HG03342 (cell line): ENCODE results near the gene PDIA2.

ENCODE experiments used
- ATAC-seq: cut with Tn5 transposase; IDR thresholded peaks from one replicate; pipeline ENCODE4 v1.9.1; 2021; ENCODE audit warnings: mild to moderate bottlenecking, moderate library complexity; ENCODE audit not compliant: unreplicated experiment

PDIA2 gene

GRCh38 chr16:296276-296675 is 13.3 kb downstream of the PDIA2 start:
- no peak for ATAC-seq

GRCh38 chr16:296806-297510 is 14.0 kb downstream of the PDIA2 start:
- ATAC-seq, result no peak

GRCh38 chr16:297832-298231 is 14.9 kb downstream of the PDIA2 start:
- no peak for ATAC-seq

- ATAC-seq, result no peak
Measured at GRCh38 chr16:301235-301634, 18.3 kb downstream of the PDIA2 start.

- no peak for ATAC-seq
Measured at GRCh38 chr16:301950-302349, 19.0 kb downstream of the PDIA2 start.

- no peak for ATAC-seq
Measured at GRCh38 chr16:303760-304505, 21.0 kb downstream of the PDIA2 start.

GRCh38 chr16:305916-306626 is 23.1 kb downstream of the PDIA2 start:
- no peak for ATAC-seq

- no peak for ATAC-seq
Measured at GRCh38 chr16:306911-307370, 24.0 kb downstream of the PDIA2 start.

GRCh38 chr16:307691-308312 is 24.8 kb downstream of the PDIA2 start:
- ATAC-seq, result no peak

GRCh38 chr16:309476-309875 is 26.5 kb downstream of the PDIA2 start:
- ATAC-seq, result no peak

GRCh38 chr16:311725-312124 is 28.8 kb downstream of the PDIA2 start:
- no peak for ATAC-seq

- no peak for ATAC-seq
Measured at GRCh38 chr16:314351-314750, 31.4 kb downstream of the PDIA2 start.

GRCh38 chr16:314795-315299 is 31.9 kb downstream of the PDIA2 start:
- ATAC-seq, result no peak

GRCh38 chr16:316741-317464 is 33.9 kb downstream of the PDIA2 start:
- no peak for ATAC-seq

- no peak for ATAC-seq
Measured at GRCh38 chr16:317583-317982, 34.6 kb downstream of the PDIA2 start.

GRCh38 chr16:318628-319027 is 35.7 kb downstream of the PDIA2 start:
- no peak for ATAC-seq

- ATAC-seq, result no peak
Measured at GRCh38 chr16:320206-320605, 37.2 kb downstream of the PDIA2 start.

GRCh38 chr16:321532-321931 is 38.6 kb downstream of the PDIA2 start:
- ATAC-seq, result no peak

GRCh38 chr16:322476-323143 is 39.6 kb downstream of the PDIA2 start:
- no peak for ATAC-seq

- no peak for ATAC-seq
Measured at GRCh38 chr16:324201-324450, 41.2 kb downstream of the PDIA2 start.
